Thyroid gland (tissue), 4 donors: ENCODE data around the gene BTBD16. TPM values are rescaled to one million over a fixed set of nuclear protein-coding genes. Genes with fewer than 3 reads are reported as not detected.

Experiments used
- DNase-seq, 2 donors: peaks; one replicate each; pipeline ENCODE4 v3.0.0-alpha.2; 2019
- H3K27ac ChIP-seq, 3 donors: fragments of 200-600 bp; sonication (generic); 1 replicate in 2 of 3; 2 replicates in 1 of 3; pipeline ENCODE4 v1.5.1; 2016 to 2019; ENCODE audit warnings: mild to moderate bottlenecking in 1 of 3, moderate library complexity in 1 of 3
- H3K27me3 ChIP-seq: fragments of 200-600 bp; sonication (generic); one replicate; pipeline ENCODE4 v1.5.1; 2019
- H3K36me3 ChIP-seq, 2 donors: fragments of 200-600 bp; sonication (generic); one replicate each; pipeline ENCODE4 v1.5.1; 2016 to 2019
- H3K4me1 ChIP-seq, 2 donors: fragments of 200-600 bp; sonication (generic); one replicate each; pipeline ENCODE4 v1.5.1; 2017 to 2019
- H3K4me3 ChIP-seq, 3 donors: fragments of 200-600 bp; sonication (generic); replicated peaks in 1 of 3; 1 replicate in 2 of 3; 2 replicates in 1 of 3; pipeline ENCODE4 v1.5.1; 2016; ENCODE audit warnings: mild to moderate bottlenecking in 1 of 3
- H3K9me3 ChIP-seq: fragments of 200-600 bp; sonication (generic); one replicate; pipeline ENCODE4 v1.5.1; 2017
- POLR2A ChIP-seq, 2 donors: fragments of 450-650 bp; IDR thresholded peaks; one replicate each; pipeline ENCODE4 v1.6.1; 2017; ENCODE audit warnings: antibody characterized with exemption in 2 of 2, mild to moderate bottlenecking in 2 of 2, moderate library complexity in 1 of 2
- WGBS, 2 donors: methylation state at CpG; one replicate each; pipeline ENCODE4 v1.1.5; 2017; 5-methylcytosine and 5-hydroxymethylcytosine counted together
- intact Hi-C: fragments of 100-400 bp; cut with DNase I; formaldehyde crosslinking; loops from one replicate; pipeline ENCODE4 v1.15.1; 2023
- total RNA-seq, 4 donors: library from RNA; depleted of rRNA; stranded (reverse); fragments of >200 nt; gene quantifications; one replicate each; pipeline ENCODE4 v1.2.3, GENCODE V29; 2016
- TF ChIP-seq, protein P1 (sequence below), 6 experiments: fragments of 200-600 bp in 3 of 6; fragments of 450-650 bp in 3 of 6; sonication (generic) in 3 of 6; IDR thresholded peaks; one replicate each; pipeline ENCODE4 v1.5.1; 2016 to 2019; ENCODE audit warnings: antibody characterized with exemption in 6 of 6, mild to moderate bottlenecking in 2 of 6, inconsistent platforms in 1 of 6, moderate library complexity in 1 of 6

The BTBD16 gene
- total RNA-seq, 4 donors from 2014 or later = 0.11 TPM; not detected in 3

GRCh38 chr10:122285506-122286444, 14.7 kb downstream of the BTBD16 start:
- Histone ChIP-seq H3K4me1 (no peaks in the 10 kb centered on the region), H3K4me3 (no peak overlapping the region), H3K36me3 (no peaks in the 10 kb centered on the region), H3K9me3 (no peaks in the 10 kb centered on the region), H3K27me3 (no peaks in the 10 kb centered on the region), H3K27ac (no peak overlapping the region)
- intact Hi-C loops = no loop called here
- WGBS, 2 donors = 74 to 82% methylated on average over 13 to 17 of the region's 17 CpGs
- no peak for TF ChIP-seq POLR2A (IDR thresholded peaks at IDR 0.05)
- TF ChIP-seq, protein P1, sequence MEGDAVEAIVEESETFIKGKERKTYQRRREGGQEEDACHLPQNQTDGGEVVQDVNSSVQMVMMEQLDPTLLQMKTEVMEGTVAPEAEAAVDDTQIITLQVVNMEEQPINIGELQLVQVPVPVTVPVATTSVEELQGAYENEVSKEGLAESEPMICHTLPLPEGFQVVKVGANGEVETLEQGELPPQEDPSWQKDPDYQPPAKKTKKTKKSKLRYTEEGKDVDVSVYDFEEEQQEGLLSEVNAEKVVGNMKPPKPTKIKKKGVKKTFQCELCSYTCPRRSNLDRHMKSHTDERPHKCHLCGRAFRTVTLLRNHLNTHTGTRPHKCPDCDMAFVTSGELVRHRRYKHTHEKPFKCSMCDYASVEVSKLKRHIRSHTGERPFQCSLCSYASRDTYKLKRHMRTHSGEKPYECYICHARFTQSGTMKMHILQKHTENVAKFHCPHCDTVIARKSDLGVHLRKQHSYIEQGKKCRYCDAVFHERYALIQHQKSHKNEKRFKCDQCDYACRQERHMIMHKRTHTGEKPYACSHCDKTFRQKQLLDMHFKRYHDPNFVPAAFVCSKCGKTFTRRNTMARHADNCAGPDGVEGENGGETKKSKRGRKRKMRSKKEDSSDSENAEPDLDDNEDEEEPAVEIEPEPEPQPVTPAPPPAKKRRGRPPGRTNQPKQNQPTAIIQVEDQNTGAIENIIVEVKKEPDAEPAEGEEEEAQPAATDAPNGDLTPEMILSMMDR (IDR thresholded peaks at IDR 0.05) = no peak
- DNase-seq = no peak

DNA sequence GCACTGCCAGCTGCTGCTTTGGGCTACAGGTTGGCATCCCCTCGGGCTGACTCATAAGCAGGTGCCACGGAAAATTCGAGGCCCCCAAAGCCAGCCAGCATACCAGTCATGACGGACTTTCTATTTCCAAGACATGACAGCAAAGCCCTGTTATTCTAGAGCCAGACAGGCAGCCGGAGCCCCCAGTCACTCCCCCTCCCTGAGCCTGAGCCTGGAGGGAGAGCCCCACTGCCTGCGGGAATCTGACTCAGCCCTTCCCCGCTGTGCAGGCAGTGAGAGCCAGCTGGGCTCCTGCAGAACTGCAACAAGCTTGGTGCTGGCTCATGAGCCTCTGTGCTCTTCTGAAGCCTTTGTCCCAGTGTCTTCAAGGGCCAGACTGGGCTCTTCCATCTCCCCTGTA, 15.8 kb downstream of the BTBD16 start:
- no peak for DNase-seq
- no peaks in the 10 kb centered on the region for H3K9me3 ChIP-seq
- no peak overlapping the region for H3K27ac ChIP-seq
- no peaks in the 10 kb centered on the region for H3K36me3 ChIP-seq
- intact Hi-C loops = no loop called here
- H3K4me3 ChIP-seq = no peak overlapping the region
- TF ChIP-seq, protein P1 (IDR thresholded peaks at IDR 0.05) = no peak
- no peak for TF ChIP-seq POLR2A (IDR thresholded peaks at IDR 0.05)
- H3K4me1 ChIP-seq = no peaks in the 10 kb centered on the region
- WGBS, 2 donors = 74 to 75% methylated on average over 7 of the region's 7 CpGs
- H3K27me3 ChIP-seq = no peaks in the 10 kb centered on the region

- whole genome bisulfite sequencing, 2 donors = 70 to 74% methylated on average over 5 of the region's 5 CpGs
- no peaks in the 10 kb centered on the region for H3K27me3 ChIP-seq
- intact Hi-C loops = no loop called here
- DNase-seq = no peak
- no peak overlapping the region for H3K27ac ChIP-seq
- TF ChIP-seq POLR2A (IDR thresholded peaks at IDR 0.05) = no peak
- TF ChIP-seq, protein P1 (IDR thresholded peaks at IDR 0.05) = no peak
- no peaks in the 10 kb centered on the region for H3K9me3 ChIP-seq
- no peak overlapping the region for H3K4me3 ChIP-seq
- no peaks in the 10 kb centered on the region for H3K36me3 ChIP-seq
- no peaks in the 10 kb centered on the region for H3K4me1 ChIP-seq
Measured at GRCh38 chr10:122287570-122287969, 16.5 kb downstream of the BTBD16 start.

DNA sequence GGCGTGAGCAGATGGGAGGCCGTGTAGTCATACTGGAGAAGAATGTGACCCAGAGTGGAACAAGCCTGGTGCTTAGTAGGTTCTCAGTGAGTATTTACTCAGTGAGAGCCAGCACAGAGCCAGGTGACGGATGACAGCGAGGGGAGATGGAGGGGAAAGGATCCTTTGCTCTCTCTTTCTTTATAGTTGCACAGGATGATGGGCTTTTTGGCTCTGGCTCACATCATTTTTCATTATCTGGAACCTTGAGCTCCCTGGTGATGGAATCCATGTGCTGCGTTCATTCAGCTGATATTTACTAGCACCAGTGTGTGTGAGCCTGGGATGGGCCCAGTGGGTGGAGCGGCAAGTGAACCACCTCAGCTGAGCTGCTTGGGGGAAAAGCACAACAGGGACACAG, 17.2 kb downstream of the BTBD16 start:
- no peak overlapping the region for H3K4me3 ChIP-seq
- H3K27ac ChIP-seq = no peak overlapping the region
- H3K27me3 ChIP-seq = no peaks in the 10 kb centered on the region
- DNase-seq = no peak
- WGBS, 2 donors = 88 to 95% methylated on average over 6 of the region's 6 CpGs
- no peaks in the 10 kb centered on the region for H3K36me3 ChIP-seq
- H3K4me1 ChIP-seq = no peaks in the 10 kb centered on the region
- no peaks in the 10 kb centered on the region for H3K9me3 ChIP-seq
- TF ChIP-seq POLR2A (IDR thresholded peaks at IDR 0.05) = no peak
- intact Hi-C loops = no loop called here

GRCh38 chr10:122288917-122289316, 17.8 kb downstream of the BTBD16 start:
- WGBS, 2 donors = 56 to 88% methylated on average over 3 of the region's 3 CpGs
- H3K4me1 ChIP-seq = no peaks in the 10 kb centered on the region
- TF ChIP-seq, protein P1 (IDR thresholded peaks at IDR 0.05) = no peak
- no peak for TF ChIP-seq POLR2A (IDR thresholded peaks at IDR 0.05)
- DNase-seq = no peak
- H3K36me3 ChIP-seq = no peaks in the 10 kb centered on the region
- intact Hi-C loops = no loop called here
- H3K27ac ChIP-seq = no peak overlapping the region
- no peaks in the 10 kb centered on the region for H3K9me3 ChIP-seq
- no peak overlapping the region for H3K4me3 ChIP-seq
- no peaks in the 10 kb centered on the region for H3K27me3 ChIP-seq
